GM12878 (cell line): Measurements from ENCODE around the gene C16orf74. TPM values are rescaled to one million over a fixed set of nuclear protein-coding genes. Genes with fewer than 3 reads are reported as not detected.

Source experiments
- ATAC-seq: fragments of 200-7000 bp; cut with Tn5 transposase; 3 replicates; pipeline ENCODE4 v1.9.1; 2020; ENCODE audit warnings: mild to moderate bottlenecking, moderate library complexity
- BruUV-seq: library from RNA; stranded (reverse); fragments of 400-500 nt; replicated peaks from 2 replicates; lab custom pipeline; 2021; lab: Mats Ljungman, UMichigan
- CTCF ChIA-PET: fragments of 300-600 bp; sonication (Branson Sonifier 250); formaldehyde crosslinking; extraction: SDS; loops from one replicate; lab custom pipeline; 2021; ENCODE audit warnings: inconsistent platforms; lab: Yijun Ruan, JAX
- POLR2A ChIA-PET: fragments of 350-600 bp; formaldehyde crosslinking; extraction: SDS; loops from one replicate; lab custom pipeline; 2021; ENCODE audit warnings: inconsistent platforms; lab: Charles Lee
- RAD21 ChIA-PET: fragments of 300-600 bp; sonication (Branson Sonifier 250); formaldehyde crosslinking; loops from one replicate; lab custom pipeline; 2023; ENCODE audit warnings: antibody characterized with exemption; ENCODE audit not compliant: unreplicated experiment; lab: Charles Lee
- SMC1A ChIA-PET: fragments of 300-600 bp; sonication (Branson Sonifier 250); formaldehyde crosslinking; loops from one replicate; lab custom pipeline; 2023; ENCODE audit not compliant: unreplicated experiment, uncharacterized antibody; lab: Charles Lee
- DNase-seq: peaks from one replicate; pipeline ENCODE4 v3.0.0-alpha.2; 2011; ENCODE audit warnings: low read depth, low spot score
- FAIRE-seq: peaks from 3 replicates; lab custom pipeline; 2011; peaks lifted over from hg19 to GRCh38; lab: Jason Lieb, UNC
- H2AFZ ChIP-seq: 2 replicates; pipeline ENCODE4 v1.6.0; 2011; ENCODE audit warnings: low read depth, low read length, control low read depth; ENCODE audit not compliant: control insufficient read depth
- H3K27ac ChIP-seq: 2 replicates; pipeline ENCODE4 v1.5.1; 2011; ENCODE audit warnings: control low read depth; ENCODE audit not compliant: control insufficient read depth, insufficient read depth
- H3K27me3 ChIP-seq, 2 experiments: replicated peaks in 1 of 2; 2 replicates each; pipeline versions ENCODE4 v1.6.0 to v1.6.1; 2011; ENCODE audit warnings: low read length in 1 of 2; ENCODE audit not compliant: control insufficient read depth in 2 of 2, insufficient read depth in 2 of 2
- H3K36me3 ChIP-seq, 2 experiments: 2 replicates each; pipeline ENCODE4 v1.5.1; 2011; ENCODE audit warnings: low read length in 1 of 2; ENCODE audit not compliant: control insufficient read depth in 2 of 2, insufficient read depth in 2 of 2
- H3K4me1 ChIP-seq: 2 replicates; pipeline ENCODE4 v1.6.1; 2011; ENCODE audit warnings: mild to moderate bottlenecking, low read length, moderate library complexity, mixed read lengths; ENCODE audit not compliant: control insufficient read depth, insufficient read depth
- H3K4me2 ChIP-seq: 2 replicates; pipeline ENCODE4 v1.6.0; 2011; ENCODE audit warnings: control low read depth; ENCODE audit not compliant: control insufficient read depth, insufficient read depth
- H3K4me3 ChIP-seq: fragments of 200-600 bp; sonication (generic); 2 replicates; pipeline ENCODE4 v1.5.1; 2016
- H3K79me2 ChIP-seq: 2 replicates; pipeline ENCODE4 v1.6.0; 2011; ENCODE audit warnings: low read length; ENCODE audit not compliant: control insufficient read depth, insufficient read depth
- H3K9ac ChIP-seq: 2 replicates; pipeline ENCODE4 v1.8.0; 2011; ENCODE audit warnings: low read length, control low read depth, mixed read lengths; ENCODE audit not compliant: control insufficient read depth, insufficient read depth
- H3K9me3 ChIP-seq: replicated peaks from 3 replicates; pipeline ENCODE4 v1.5.1; 2011; ENCODE audit warnings: mild to moderate bottlenecking, low read length; ENCODE audit not compliant: control insufficient read depth, insufficient read depth
- H4K20me1 ChIP-seq: 2 replicates; pipeline ENCODE4 v1.6.0; 2011; ENCODE audit not compliant: control insufficient read depth, insufficient read depth
- NR2F1 ChIP-seq: fragments of 450-650 bp; conservative IDR thresholded peaks from 2 replicates; pipeline ENCODE4 v1.6.1; 2017; ENCODE audit warnings: mild to moderate bottlenecking
- RAD51 ChIP-seq: fragments of 450-650 bp; IDR thresholded peaks from 2 replicates; pipeline ENCODE4 v1.6.1; 2016; ENCODE audit warnings: moderate library complexity, mild to moderate bottlenecking, inconsistent platforms
- SMAD5 ChIP-seq: IDR thresholded peaks from 2 replicates; pipeline ENCODE4 v1.6.1; 2016; ENCODE audit warnings: antibody characterized with exemption, low read depth
- SMC3 ChIP-seq: IDR thresholded peaks from 2 replicates; pipeline ENCODE4 v1.6.1; 2011; ENCODE audit warnings: low read length, improper control_type of control experiment, borderline replicate concordance
- SREBF1 ChIP-seq: IDR thresholded peaks from 2 replicates; pipeline ENCODE4 v1.6.1; 2012; ENCODE audit warnings: mild to moderate bottlenecking, low read length
- TARDBP ChIP-seq: IDR thresholded peaks from 2 replicates; pipeline ENCODE4 v1.6.1; 2016; ENCODE audit warnings: borderline replicate concordance
- WGBS: methylation state at CpG from one replicate; pipeline ENCODE4 v1.1.6; 2016; ENCODE audit warnings: low lambda C conversion rate; ENCODE audit not compliant: insufficient replicate concordance, insufficient coverage; ENCODE audit errors: missing lambda C conversion rate; 5-methylcytosine and 5-hydroxymethylcytosine counted together
- in situ Hi-C: fragments of 300-500 bp; cut with MboI; formaldehyde crosslinking; loops from 9 replicates; pipeline ENCODE4 v1.14.3; 2018; ENCODE audit warnings: mixed read lengths
- intact Hi-C: fragments of 100-400 bp; cut with micrococcal nuclease; formaldehyde crosslinking; loops from one replicate; pipeline ENCODE4 v1.14.2; 2022; ENCODE audit not compliant: unreplicated experiment
- polyA plus RNA-seq, 11 experiments: library from polyadenylated mRNA; depleted of rRNA in 4 of 11; unstranded in 6 of 11; stranded (reverse) in 5 of 11; fragments of >200 nt; fragmentation: Nextera tagmentation in 4 of 11; fragmentation: Illumina TruSeq in 1 of 11; extraction: Ambion mirVana in 4 of 11; extraction: Trizol in 1 of 11; gene quantifications; 1 replicate in 1 of 11; 2 replicates in 10 of 11; pipeline versions ENCODE4 v1.2.1 to v1.2.3, GENCODE V29; 2011 to 2016; ENCODE audit warnings: inconsistent platforms in 2 of 11, missing spikeins in 2 of 11, low read depth in 1 of 11
- total RNA-seq, 4 experiments: library from RNA; depleted of rRNA in 3 of 4; stranded (reverse); fragments of >200 nt in 3 of 4; fragmentation: Illumina TruSeq in 1 of 4; extraction: Trizol in 1 of 4; gene quantifications; 2 replicates each; pipeline versions ENCODE4 v1.2.1 to v1.2.3, GENCODE V29; 2013 to 2021
- TF ChIP-seq, protein P1 (sequence below): fragments of 150-350 bp; IDR thresholded peaks from 2 replicates; pipeline ENCODE4 v1.6.1; 2014; ENCODE audit warnings: mild to moderate bottlenecking, low read depth, low read length

C16orf74 gene
- total and polyA plus RNA-seq, 10 of the 15 experiments (the other 5 are each of a cell fraction or from before 2014, with no cell fraction given), result 0.23 to 20.1 (median 6.8) TPM

DNA sequence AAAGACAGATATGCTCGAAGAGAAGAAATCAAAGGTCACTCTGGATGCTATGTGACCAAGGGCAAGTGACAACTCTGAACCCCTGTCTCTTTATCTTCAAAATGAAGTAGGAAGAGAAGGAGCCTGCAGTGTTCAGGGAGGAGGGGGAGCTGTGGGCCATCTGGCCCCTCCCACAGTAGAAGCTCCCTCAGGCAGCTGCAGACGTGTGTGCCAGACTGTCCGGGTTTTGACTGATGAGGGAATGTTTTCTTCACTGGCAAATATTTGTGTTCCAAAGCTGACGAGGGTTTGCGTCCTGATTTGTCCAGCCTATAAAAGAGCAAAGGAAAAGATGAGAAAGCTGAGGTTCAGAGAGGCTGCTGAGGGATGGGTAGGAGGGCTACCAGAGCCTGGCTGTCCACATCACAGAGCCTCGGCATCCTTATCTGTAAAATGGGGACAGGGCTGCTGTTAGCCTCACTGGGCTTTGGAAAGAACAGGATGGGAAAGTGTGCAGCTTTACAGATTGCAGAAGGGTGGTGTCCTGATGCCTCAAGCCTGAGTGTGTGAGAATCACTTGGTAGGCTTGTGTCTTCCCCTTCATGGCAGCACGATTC lies 60.3 kb downstream of the C16orf74 start:
- ATAC-seq (no peak), FAIRE-seq (no peak), DNase-seq (no peak)
- BruUV-seq, result no TSS peak
- 64% methylated on average over 7 of the region's 7 CpGs for WGBS
- ChIA-PET CTCF (interaction anchor here (0.8 kb wide), 1 partner anchor 74 kb away, joined by 4 read pairs; no protein-coding TSS in a partner anchor), POLR2A (no interaction called here), SMC1A (no interaction called here), RAD21 (no interaction called here)
- in situ Hi-C loops (no loop called here), intact Hi-C loops (no loop called here)
- H3K36me3 ChIP-seq, result no peaks in the 10 kb centered on the region
- H3K27ac ChIP-seq, result no peak overlapping the region
- H3K4me2 ChIP-seq, result no peak overlapping the region
- peaks cover 26% of the 10 kb centered on the region for H3K79me2 ChIP-seq
- H3K4me3 ChIP-seq, result no peak overlapping the region
- H3K4me1 ChIP-seq, result peaks cover 22% of the 10 kb centered on the region
- no peaks in the 10 kb centered on the region for H4K20me1 ChIP-seq
- H3K27me3 ChIP-seq, result peaks cover 1 to 2% of the 10 kb centered on the region in 2 experiments; a peak in 2 of 4 replicates
- H3K9ac ChIP-seq, result no peak overlapping the region
- TF ChIP-seq NR2F1 (no peak), RAD51 (no peak), SMAD5 (no peak)
- H2AFZ ChIP-seq, result no peak overlapping the region
- no peaks in the 10 kb centered on the region for H3K9me3 ChIP-seq

DNA sequence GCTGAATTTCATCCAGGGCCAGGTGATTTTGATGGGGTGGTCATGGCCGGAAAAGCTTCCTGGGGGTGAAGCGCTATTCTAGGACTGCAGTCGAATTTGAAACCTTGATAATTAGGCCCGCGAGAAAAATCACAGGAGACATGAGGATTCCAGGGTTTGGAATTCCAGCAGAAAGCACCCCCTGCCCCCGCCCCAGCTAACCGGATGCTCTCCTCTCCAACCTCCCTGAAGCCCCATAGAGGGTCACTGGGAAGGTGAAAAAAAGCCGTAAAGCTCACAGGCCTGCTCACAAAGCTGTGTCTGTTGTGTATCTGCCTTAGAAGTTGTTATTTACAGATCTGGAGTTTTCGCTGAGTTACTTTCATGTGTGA lies 61.0 kb downstream of the C16orf74 start:
- Histone ChIP-seq H3K36me3 (no peaks in the 10 kb centered on the region), H3K4me3 (no peak overlapping the region), H3K9me3 (no peaks in the 10 kb centered on the region), H3K27ac (no peak overlapping the region), H3K4me1 (peaks cover 23% of the 10 kb centered on the region)
- CTCF ChIA-PET, result interaction anchor here (0.8 kb wide), 1 partner anchor 74 kb away, joined by 4 read pairs; no protein-coding TSS in a partner anchor
- WGBS, result 85% methylated on average over 9 of the region's 9 CpGs
- DNase-seq (no peak), FAIRE-seq (no peak)
- BruUV-seq, result no TSS peak
- TF ChIP-seq SREBF1 (no peak), TARDBP (no peak), SMC3 (no peak)
- TF ChIP-seq, protein P1, sequence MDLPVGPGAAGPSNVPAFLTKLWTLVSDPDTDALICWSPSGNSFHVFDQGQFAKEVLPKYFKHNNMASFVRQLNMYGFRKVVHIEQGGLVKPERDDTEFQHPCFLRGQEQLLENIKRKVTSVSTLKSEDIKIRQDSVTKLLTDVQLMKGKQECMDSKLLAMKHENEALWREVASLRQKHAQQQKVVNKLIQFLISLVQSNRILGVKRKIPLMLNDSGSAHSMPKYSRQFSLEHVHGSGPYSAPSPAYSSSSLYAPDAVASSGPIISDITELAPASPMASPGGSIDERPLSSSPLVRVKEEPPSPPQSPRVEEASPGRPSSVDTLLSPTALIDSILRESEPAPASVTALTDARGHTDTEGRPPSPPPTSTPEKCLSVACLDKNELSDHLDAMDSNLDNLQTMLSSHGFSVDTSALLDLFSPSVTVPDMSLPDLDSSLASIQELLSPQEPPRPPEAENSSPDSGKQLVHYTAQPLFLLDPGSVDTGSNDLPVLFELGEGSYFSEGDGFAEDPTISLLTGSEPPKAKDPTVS, result no peak
- TF ChIP-seq, all 136 proteins: peak for 0
- POLR2A ChIA-PET, result no interaction called here
- Histone ChIP-seq H3K79me2 (peaks cover 30% of the 10 kb centered on the region), H2AFZ (no peak overlapping the region), H4K20me1 (no peaks in the 10 kb centered on the region), H3K4me2 (no peak overlapping the region), H3K27me3 (peaks cover 0 to 2% of the 10 kb centered on the region in 2 experiments; a peak in 1 of 4 replicates), H3K9ac (no peak overlapping the region)
- intact Hi-C loops (loop anchor here (5.0 kb wide), 1 partner anchor 67 kb away; no protein-coding TSS in a partner anchor), in situ Hi-C loops (no loop called here)
- SMC1A ChIA-PET, result interaction anchor here (0.6 kb wide), 1 partner anchor 142 kb away, joined by 3 read pairs; no protein-coding TSS in a partner anchor
- ATAC-seq, result no peak
- RAD21 ChIA-PET, result no interaction called here
